PC-3 (cell line): ENCODE results near the gene PRDM15. TPM values are rescaled to one million over a fixed set of nuclear protein-coding genes. Genes with fewer than 3 reads are reported as not detected.
A peak's percentile ranks its signal among the peaks of the same experiment; 100 is the strongest.

Source experiments
- ATAC-seq: fragments of 200-7000 bp; cut with Tn5 transposase; 2 replicates; pipeline ENCODE4 v1.9.1; 2020; ENCODE audit warnings: mild to moderate bottlenecking, moderate library complexity
- BruUV-seq: library from RNA; stranded (reverse); fragments of 400-500 nt; replicated peaks from 2 replicates; lab custom pipeline; 2021; lab: Mats Ljungman, UMichigan
- CTCF ChIA-PET: fragments of 300-600 bp; sonication (Branson Sonifier 250); formaldehyde crosslinking; loops from one replicate; lab custom pipeline; 2022; ENCODE audit warnings: antibody characterized with exemption; lab: Charles Lee
- POLR2A ChIA-PET: fragments of 300-600 bp; sonication (Branson Sonifier 250); formaldehyde crosslinking; loops from one replicate; lab custom pipeline; 2022; ENCODE audit warnings: antibody characterized with exemption; ENCODE audit not compliant: unreplicated experiment; lab: Charles Lee
- DNase-seq: peaks from one replicate; pipeline ENCODE4 v3.0.0-alpha.2; 2015
- H2AFZ ChIP-seq: fragments of 300-600 bp; sonication (generic); 2 replicates; pipeline ENCODE4 v1.6.0; 2016; ENCODE audit warnings: antibody characterized with exemption, low read length
- H3F3A ChIP-seq: fragments of 300-600 bp; sonication (generic); one replicate; pipeline ENCODE4 v1.6.0; 2017; ENCODE audit warnings: antibody characterized with exemption, low read length, control low read depth, mild to moderate bottlenecking; ENCODE audit not compliant: unreplicated experiment
- H3K27ac ChIP-seq: fragments of 300-600 bp; sonication (generic); 2 replicates; pipeline ENCODE4 v1.5.1; 2016; ENCODE audit warnings: mild to moderate bottlenecking, low read length
- H3K27me3 ChIP-seq: fragments of 300-600 bp; sonication (generic); 2 replicates; pipeline ENCODE4 v1.6.1; 2016; ENCODE audit warnings: low read length, mixed read lengths
- H3K36me3 ChIP-seq: fragments of 300-600 bp; sonication (generic); 2 replicates; pipeline ENCODE4 v1.6.1; 2016; ENCODE audit warnings: low read depth, mixed run types, low read length, mixed read lengths
- H3K4me1 ChIP-seq: fragments of 300-600 bp; sonication (generic); 2 replicates; pipeline ENCODE4 v1.5.1; 2016; ENCODE audit warnings: low read length; ENCODE audit not compliant: insufficient read depth
- H3K4me2 ChIP-seq: fragments of 300-600 bp; sonication (generic); 2 replicates; pipeline ENCODE4 v1.6.0; 2016; ENCODE audit warnings: low read length
- H3K4me3 ChIP-seq: fragments of 300-600 bp; sonication (generic); 2 replicates; pipeline ENCODE4 v1.5.1; 2016; ENCODE audit warnings: mild to moderate bottlenecking, low read length, mixed read lengths
- H3K79me2 ChIP-seq: fragments of 300-600 bp; sonication (generic); 2 replicates; pipeline ENCODE4 v1.6.1; 2017; ENCODE audit warnings: low read length, mixed read lengths
- H3K9ac ChIP-seq: fragments of 300-600 bp; sonication (generic); 2 replicates; pipeline ENCODE4 v1.6.0; 2016; ENCODE audit warnings: mild to moderate bottlenecking, low read length
- H3K9me2 ChIP-seq: fragments of 300-600 bp; sonication (generic); replicated peaks from 2 replicates; pipeline ENCODE4 v1.6.1; 2016; ENCODE audit warnings: mixed run types, low read length, mixed read lengths
- H3K9me3 ChIP-seq: fragments of 300-600 bp; sonication (generic); 2 replicates; pipeline ENCODE4 v1.6.1; 2016; ENCODE audit warnings: low read length, mixed read lengths
- H4K20me1 ChIP-seq: fragments of 300-600 bp; sonication (generic); 2 replicates; pipeline ENCODE4 v1.6.1; 2016; ENCODE audit warnings: low read length, mixed read lengths
- CTCF ChIP-seq: fragments of 300-600 bp; sonication (generic); conservative IDR thresholded peaks from 2 replicates; pipeline ENCODE4 v1.5.1; 2017; ENCODE audit warnings: antibody characterized with exemption, low read depth, mild to moderate bottlenecking, low read length
- EZH2 ChIP-seq: fragments of 300-600 bp; sonication (generic); IDR thresholded peaks from one replicate; pipeline ENCODE4 v1.6.1; 2017; ENCODE audit warnings: antibody characterized with exemption, mild to moderate bottlenecking, low read length; ENCODE audit not compliant: unreplicated experiment
- EZH2phosphoT487 ChIP-seq: fragments of 300-600 bp; sonication (generic); IDR thresholded peaks from 2 replicates; pipeline ENCODE4 v1.6.1; 2018; ENCODE audit warnings: mild to moderate bottlenecking, antibody characterized with exemption, low read length, borderline replicate concordance
- intact Hi-C: fragments of 100-400 bp; cut with micrococcal nuclease; formaldehyde crosslinking; loops from 2 replicates; pipeline ENCODE4 v1.9.0; 2023
- total RNA-seq: library from RNA; depleted of rRNA; stranded (reverse); fragments of >200 nt; gene quantifications from 2 replicates; pipeline ENCODE4 v1.2.3, GENCODE V29; 2014

Gene PRDM15
- total RNA-seq, 1 experiment from 2014 or later, result 13.4 TPM

GRCh38 chr21:41772351-41773080, 106.6 kb downstream of the PRDM15 start:
- H3K36me3 ChIP-seq, result no peaks in the 10 kb centered on the region
- BruUV-seq, result no TSS peak
- peaks cover 2% of the 10 kb centered on the region for H3F3A ChIP-seq
- no peak overlapping the region for H3K9ac ChIP-seq
- TF ChIP-seq EZH2 (no peak), CTCF (0 out of 2 replicates have a peak, but pooled peaks have one; percentile 15)
- no peaks in the 10 kb centered on the region for H3K9me2 ChIP-seq
- H3K27ac ChIP-seq, result no peak overlapping the region
- no peak overlapping the region for H3K4me3 ChIP-seq
- POLR2A ChIA-PET, result no interaction called here
- no peaks in the 10 kb centered on the region for H3K27me3 ChIP-seq
- DNase-seq (no peak), ATAC-seq (no peak)
- CTCF ChIA-PET, result no interaction called here
- H3K4me1 ChIP-seq, result peaks cover 18% of the 10 kb centered on the region
- no peaks in the 10 kb centered on the region for H3K9me3 ChIP-seq
- peaks cover 23% of the 10 kb centered on the region for H3K79me2 ChIP-seq
- no peak overlapping the region for H3K4me2 ChIP-seq
- H2AFZ ChIP-seq, result no peak overlapping the region
- intact Hi-C loops, result no loop called here
- no peaks in the 10 kb centered on the region for H4K20me1 ChIP-seq

- no peak for DNase-seq
- Histone ChIP-seq H3K9me3 (no peaks in the 10 kb centered on the region), H3K36me3 (no peaks in the 10 kb centered on the region), H3K4me1 (peaks cover 22% of the 10 kb centered on the region), H3K27me3 (no peaks in the 10 kb centered on the region), H3F3A (peaks cover 3% of the 10 kb centered on the region), H3K4me2 (no peak overlapping the region), H3K27ac (no peak overlapping the region), H4K20me1 (peaks cover 1% of the 10 kb centered on the region; the same call in 1 of the 2 replicates), H3K9me2 (no peaks in the 10 kb centered on the region), H2AFZ (no peak overlapping the region), H3K9ac (no peak overlapping the region), H3K79me2 (peaks cover 28% of the 10 kb centered on the region), H3K4me3 (no peak overlapping the region)
- ChIA-PET CTCF (no interaction called here), POLR2A (no interaction called here)
- BruUV-seq, result no TSS peak
- TF ChIP-seq CTCF (no peak), EZH2 (no peak), EZH2phosphoT487 (no peak)
- ATAC-seq, result no peak
- intact Hi-C loops, result no loop called here
Observed at GRCh38 chr21:41771625-41771945, 107.6 kb downstream of the PRDM15 start.

GRCh38 chr21:41770901-41771624, 108.1 kb downstream of the PRDM15 start:
- no peak overlapping the region for H3K4me2 ChIP-seq
- TF ChIP-seq EZH2phosphoT487 (no peak), EZH2 (no peak), CTCF (no peak)
- ATAC-seq, result no peak
- H3K79me2 ChIP-seq, result peaks cover 33% of the 10 kb centered on the region
- peaks cover 6% of the 10 kb centered on the region for H4K20me1 ChIP-seq
- H3K36me3 ChIP-seq, result peaks cover under 1% of the 10 kb centered on the region; the same call in 1 of the 2 replicates
- peaks cover 22% of the 10 kb centered on the region for H3K4me1 ChIP-seq
- H3K27me3 ChIP-seq, result no peaks in the 10 kb centered on the region
- no peaks in the 10 kb centered on the region for H3K9me2 ChIP-seq
- no peaks in the 10 kb centered on the region for H3K9me3 ChIP-seq
- no peak overlapping the region for H3K9ac ChIP-seq
- no TSS peak for BruUV-seq
- no peak overlapping the region for H2AFZ ChIP-seq
- ChIA-PET POLR2A (no interaction called here), CTCF (no interaction called here)
- H3F3A ChIP-seq, result peaks cover 3% of the 10 kb centered on the region
- intact Hi-C loops, result no loop called here
- H3K27ac ChIP-seq, result no peak overlapping the region
- no peak for DNase-seq
- no peak overlapping the region for H3K4me3 ChIP-seq
